ENCODE measurements around the gene ZC2HC1C. TPM values are rescaled to one million over a fixed set of nuclear protein-coding genes. Genes with fewer than 3 reads are reported as not detected.

The ZC2HC1C gene
- total and polyA plus RNA-seq, 2 of the 13 experiments (the other 11 are each of a cell fraction or from before 2014, with no cell fraction given), result 3.3 to 3.5 TPM

DNA sequence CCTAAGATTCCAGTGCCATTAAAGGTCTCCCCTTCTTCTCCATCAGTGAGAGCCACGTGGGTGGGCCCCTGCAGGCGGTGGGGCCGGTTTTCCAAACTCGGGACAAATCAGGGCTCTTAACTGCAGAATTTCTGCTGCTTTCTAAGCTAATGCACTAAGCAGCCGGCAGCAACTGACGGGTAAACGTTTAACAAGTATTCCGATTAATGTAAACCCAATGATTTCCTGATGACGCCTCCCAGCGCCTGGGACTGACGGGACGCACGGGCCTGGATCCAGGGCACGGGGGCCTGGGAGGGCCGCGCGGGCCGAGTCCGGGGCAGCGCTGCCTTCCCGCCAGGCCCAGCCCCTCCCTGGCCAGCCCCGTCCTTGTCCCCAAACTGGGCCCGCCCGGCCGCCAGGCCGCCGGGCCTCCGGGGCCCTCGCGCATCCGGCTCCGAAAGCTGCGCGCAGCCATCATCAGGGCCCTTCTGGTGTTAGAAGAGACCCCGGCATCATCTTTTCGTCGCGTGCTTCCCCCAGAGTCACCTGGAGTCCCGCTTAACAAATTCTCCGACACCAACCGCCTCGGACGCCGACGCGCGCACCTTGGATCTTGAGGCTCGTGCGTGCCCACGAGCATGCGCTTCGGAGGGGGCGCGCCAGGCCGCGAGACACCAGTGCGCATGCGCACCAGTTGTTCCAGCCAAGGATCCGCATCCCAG, 18.4 kb upstream of the ZC2HC1C start, which contains the start of gene MLH3 (continued):
- TF ChIP-seq, protein P1, sequence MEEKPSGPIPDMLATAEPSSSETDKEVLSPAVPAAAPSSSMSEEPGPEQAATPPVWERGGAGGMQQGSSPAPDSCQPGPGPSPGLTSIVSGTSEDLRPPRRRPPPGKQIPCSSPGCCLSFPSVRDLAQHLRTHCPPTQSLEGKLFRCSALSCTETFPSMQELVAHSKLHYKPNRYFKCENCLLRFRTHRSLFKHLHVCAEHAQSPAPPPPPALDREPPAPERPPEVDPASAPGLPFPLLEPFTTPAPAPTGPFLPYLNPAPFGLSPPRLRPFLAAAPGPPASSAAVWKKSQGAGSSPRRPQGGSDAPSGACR (CRISPR knock-in tag; IDR thresholded peaks at IDR 0.05), result no peak
- TF ChIP-seq, protein P2, sequence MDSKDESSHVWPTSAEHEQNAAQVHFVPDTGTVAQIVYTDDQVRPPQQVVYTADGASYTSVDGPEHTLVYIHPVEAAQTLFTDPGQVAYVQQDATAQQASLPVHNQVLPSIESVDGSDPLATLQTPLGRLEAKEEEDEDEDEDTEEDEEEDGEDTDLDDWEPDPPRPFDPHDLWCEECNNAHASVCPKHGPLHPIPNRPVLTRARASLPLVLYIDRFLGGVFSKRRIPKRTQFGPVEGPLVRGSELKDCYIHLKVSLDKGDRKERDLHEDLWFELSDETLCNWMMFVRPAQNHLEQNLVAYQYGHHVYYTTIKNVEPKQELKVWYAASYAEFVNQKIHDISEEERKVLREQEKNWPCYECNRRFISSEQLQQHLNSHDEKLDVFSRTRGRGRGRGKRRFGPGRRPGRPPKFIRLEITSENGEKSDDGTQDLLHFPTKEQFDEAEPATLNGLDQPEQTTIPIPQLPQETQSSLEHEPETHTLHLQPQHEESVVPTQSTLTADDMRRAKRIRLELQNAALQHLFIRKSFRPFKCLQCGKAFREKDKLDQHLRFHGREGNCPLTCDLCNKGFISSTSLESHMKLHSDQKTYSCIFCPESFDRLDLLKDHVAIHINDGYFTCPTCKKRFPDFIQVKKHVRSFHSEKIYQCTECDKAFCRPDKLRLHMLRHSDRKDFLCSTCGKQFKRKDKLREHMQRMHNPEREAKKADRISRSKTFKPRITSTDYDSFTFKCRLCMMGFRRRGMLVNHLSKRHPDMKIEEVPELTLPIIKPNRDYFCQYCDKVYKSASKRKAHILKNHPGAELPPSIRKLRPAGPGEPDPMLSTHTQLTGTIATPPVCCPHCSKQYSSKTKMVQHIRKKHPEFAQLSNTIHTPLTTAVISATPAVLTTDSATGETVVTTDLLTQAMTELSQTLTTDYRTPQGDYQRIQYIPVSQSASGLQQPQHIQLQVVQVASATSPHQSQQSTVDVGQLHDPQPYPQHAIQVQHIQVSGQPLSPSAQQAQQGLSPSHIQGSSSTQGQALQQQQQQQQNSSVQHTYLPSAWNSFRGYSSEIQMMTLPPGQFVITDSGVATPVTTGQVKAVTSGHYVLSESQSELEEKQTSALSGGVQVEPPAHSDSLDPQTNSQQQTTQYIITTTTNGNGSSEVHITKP (CRISPR knock-in tag; IDR thresholded peaks at IDR 0.05; ENCODE audit: low read depth), result no peak
- TF ChIP-seq, protein P3, sequence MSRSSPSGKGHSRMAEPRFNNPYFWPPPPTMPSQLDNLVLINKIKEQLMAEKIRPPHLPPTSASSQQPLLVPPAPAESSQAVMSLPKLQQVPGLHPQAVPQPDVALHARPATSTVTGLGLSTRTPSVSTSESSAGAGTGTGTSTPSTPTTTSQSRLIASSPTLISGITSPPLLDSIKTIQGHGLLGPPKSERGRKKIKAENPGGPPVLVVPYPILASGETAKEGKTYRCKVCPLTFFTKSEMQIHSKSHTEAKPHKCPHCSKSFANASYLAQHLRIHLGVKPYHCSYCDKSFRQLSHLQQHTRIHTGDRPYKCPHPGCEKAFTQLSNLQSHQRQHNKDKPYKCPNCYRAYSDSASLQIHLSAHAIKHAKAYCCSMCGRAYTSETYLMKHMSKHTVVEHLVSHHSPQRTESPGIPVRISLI (CRISPR knock-in tag; IDR thresholded peaks at IDR 0.05; ENCODE audit: borderline replicate concordance), result 0 out of 2 replicates have a peak, but pooled peaks have one; percentile 1
- no peak for TF ChIP-seq TARDBP (CRISPR knock-in tag; IDR thresholded peaks at IDR 0.05)
- peak; percentile 63 for TF ChIP-seq AGO1 (IDR thresholded peaks at IDR 0.05; ENCODE audit: low read depth, low read length, poor library complexity, severe bottlenecking)
- TF ChIP-seq, protein P4, sequence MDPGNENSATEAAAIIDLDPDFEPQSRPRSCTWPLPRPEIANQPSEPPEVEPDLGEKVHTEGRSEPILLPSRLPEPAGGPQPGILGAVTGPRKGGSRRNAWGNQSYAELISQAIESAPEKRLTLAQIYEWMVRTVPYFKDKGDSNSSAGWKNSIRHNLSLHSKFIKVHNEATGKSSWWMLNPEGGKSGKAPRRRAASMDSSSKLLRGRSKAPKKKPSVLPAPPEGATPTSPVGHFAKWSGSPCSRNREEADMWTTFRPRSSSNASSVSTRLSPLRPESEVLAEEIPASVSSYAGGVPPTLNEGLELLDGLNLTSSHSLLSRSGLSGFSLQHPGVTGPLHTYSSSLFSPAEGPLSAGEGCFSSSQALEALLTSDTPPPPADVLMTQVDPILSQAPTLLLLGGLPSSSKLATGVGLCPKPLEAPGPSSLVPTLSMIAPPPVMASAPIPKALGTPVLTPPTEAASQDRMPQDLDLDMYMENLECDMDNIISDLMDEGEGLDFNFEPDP (CRISPR knock-in tag; conservative IDR thresholded peaks at IDR 0.05), result no peak
- TF ChIP-seq, protein P5, sequence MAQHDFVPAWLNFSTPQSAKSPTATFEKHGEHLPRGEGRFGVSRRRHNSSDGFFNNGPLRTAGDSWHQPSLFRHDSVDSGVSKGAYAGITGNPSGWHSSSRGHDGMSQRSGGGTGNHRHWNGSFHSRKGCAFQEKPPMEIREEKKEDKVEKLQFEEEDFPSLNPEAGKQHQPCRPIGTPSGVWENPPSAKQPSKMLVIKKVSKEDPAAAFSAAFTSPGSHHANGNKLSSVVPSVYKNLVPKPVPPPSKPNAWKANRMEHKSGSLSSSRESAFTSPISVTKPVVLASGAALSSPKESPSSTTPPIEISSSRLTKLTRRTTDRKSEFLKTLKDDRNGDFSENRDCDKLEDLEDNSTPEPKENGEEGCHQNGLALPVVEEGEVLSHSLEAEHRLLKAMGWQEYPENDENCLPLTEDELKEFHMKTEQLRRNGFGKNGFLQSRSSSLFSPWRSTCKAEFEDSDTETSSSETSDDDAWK (CRISPR knock-in tag; IDR thresholded peaks at IDR 0.05), result no peak
- TF ChIP-seq SIX4 (CRISPR knock-in tag; IDR thresholded peaks at IDR 0.05), result no peak
- TF ChIP-seq, protein P6, sequence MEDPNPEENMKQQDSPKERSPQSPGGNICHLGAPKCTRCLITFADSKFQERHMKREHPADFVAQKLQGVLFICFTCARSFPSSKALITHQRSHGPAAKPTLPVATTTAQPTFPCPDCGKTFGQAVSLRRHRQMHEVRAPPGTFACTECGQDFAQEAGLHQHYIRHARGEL (CRISPR knock-in tag; IDR thresholded peaks at IDR 0.05), result no peak
- 0 out of 2 replicates have a peak, but pooled peaks have one; percentile 52 for TF ChIP-seq ZNF746 (CRISPR knock-in tag; IDR thresholded peaks at IDR 0.05)
- TF ChIP-seq KLF9 (CRISPR knock-in tag; IDR thresholded peaks at IDR 0.05; ENCODE audit: low read depth), result 0 out of 2 replicates have a peak, but pooled peaks have one; percentile 63
- TF ChIP-seq, protein P7, sequence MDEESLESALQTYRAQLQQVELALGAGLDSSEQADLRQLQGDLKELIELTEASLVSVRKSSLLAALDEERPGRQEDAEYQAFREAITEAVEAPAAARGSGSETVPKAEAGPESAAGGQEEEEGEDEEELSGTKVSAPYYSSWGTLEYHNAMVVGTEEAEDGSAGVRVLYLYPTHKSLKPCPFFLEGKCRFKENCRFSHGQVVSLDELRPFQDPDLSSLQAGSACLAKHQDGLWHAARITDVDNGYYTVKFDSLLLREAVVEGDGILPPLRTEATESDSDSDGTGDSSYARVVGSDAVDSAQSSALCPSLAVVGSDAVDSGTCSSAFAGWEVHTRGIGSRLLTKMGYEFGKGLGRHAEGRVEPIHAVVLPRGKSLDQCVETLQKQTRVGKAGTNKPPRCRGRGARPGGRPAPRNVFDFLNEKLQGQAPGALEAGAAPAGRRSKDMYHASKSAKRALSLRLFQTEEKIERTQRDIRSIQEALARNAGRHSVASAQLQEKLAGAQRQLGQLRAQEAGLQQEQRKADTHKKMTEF (CRISPR knock-in tag; IDR thresholded peaks at IDR 0.05), result 0 out of 2 replicates have a peak, but pooled peaks have one; percentile 29
- TF ChIP-seq SUZ12 (IDR thresholded peaks at IDR 0.05; ENCODE audit: low read depth, low read length), result no peak
- no peak for TF ChIP-seq POLR2AphosphoS2 (IDR thresholded peaks at IDR 0.05; ENCODE audit: low read depth, low read length)
- no peak for TF ChIP-seq FOSL2 (CRISPR knock-in tag; IDR thresholded peaks at IDR 0.05)
- TF ChIP-seq ZNF350 (CRISPR knock-in tag; IDR thresholded peaks at IDR 0.05; ENCODE audit: borderline replicate concordance, low read depth), result peak; percentile 47; the same call in 1 of the 2 replicates
- no peak for TF ChIP-seq CCDC6 (CRISPR knock-in tag; IDR thresholded peaks at IDR 0.05)
- no peak for TF ChIP-seq NFIB (CRISPR knock-in tag; IDR thresholded peaks at IDR 0.05; ENCODE audit: borderline replicate concordance)
